GM12878 (cell line): ENCODE results near the gene FOXP1. TPM values are rescaled to one million over a fixed set of nuclear protein-coding genes. Genes with fewer than 3 reads are reported as not detected.

Experiments used
- ATAC-seq: fragments of 200-7000 bp; cut with Tn5 transposase; 3 replicates; pipeline ENCODE4 v1.9.1; 2020; ENCODE audit warnings: mild to moderate bottlenecking, moderate library complexity
- BruUV-seq: library from RNA; stranded (reverse); fragments of 400-500 nt; replicated peaks from 2 replicates; lab custom pipeline; 2021; lab: Mats Ljungman, UMichigan
- CTCF ChIA-PET: fragments of 300-600 bp; sonication (Branson Sonifier 250); formaldehyde crosslinking; extraction: SDS; loops from one replicate; lab custom pipeline; 2021; ENCODE audit warnings: inconsistent platforms; lab: Yijun Ruan, JAX
- POLR2A ChIA-PET: fragments of 350-600 bp; formaldehyde crosslinking; extraction: SDS; loops from one replicate; lab custom pipeline; 2021; ENCODE audit warnings: inconsistent platforms; lab: Charles Lee
- RAD21 ChIA-PET: fragments of 300-600 bp; sonication (Branson Sonifier 250); formaldehyde crosslinking; loops from one replicate; lab custom pipeline; 2023; ENCODE audit warnings: antibody characterized with exemption; ENCODE audit not compliant: unreplicated experiment; lab: Charles Lee
- SMC1A ChIA-PET: fragments of 300-600 bp; sonication (Branson Sonifier 250); formaldehyde crosslinking; loops from one replicate; lab custom pipeline; 2023; ENCODE audit not compliant: unreplicated experiment, uncharacterized antibody; lab: Charles Lee
- DNase-seq: peaks from one replicate; pipeline ENCODE4 v3.0.0-alpha.2; 2011; ENCODE audit warnings: low read depth, low spot score
- FAIRE-seq: peaks from 3 replicates; lab custom pipeline; 2011; peaks lifted over from hg19 to GRCh38; lab: Jason Lieb, UNC
- H2AFZ ChIP-seq: 2 replicates; pipeline ENCODE4 v1.6.0; 2011; ENCODE audit warnings: low read depth, low read length, control low read depth; ENCODE audit not compliant: control insufficient read depth
- H3K27ac ChIP-seq: 2 replicates; pipeline ENCODE4 v1.5.1; 2011; ENCODE audit warnings: control low read depth; ENCODE audit not compliant: control insufficient read depth, insufficient read depth
- H3K27me3 ChIP-seq, 2 experiments: replicated peaks in 1 of 2; 2 replicates each; pipeline versions ENCODE4 v1.6.0 to v1.6.1; 2011; ENCODE audit warnings: low read length in 1 of 2; ENCODE audit not compliant: control insufficient read depth in 2 of 2, insufficient read depth in 2 of 2
- H3K36me3 ChIP-seq, 2 experiments: 2 replicates each; pipeline ENCODE4 v1.5.1; 2011; ENCODE audit warnings: low read length in 1 of 2; ENCODE audit not compliant: control insufficient read depth in 2 of 2, insufficient read depth in 2 of 2
- H3K4me1 ChIP-seq: 2 replicates; pipeline ENCODE4 v1.6.1; 2011; ENCODE audit warnings: mild to moderate bottlenecking, low read length, moderate library complexity, mixed read lengths; ENCODE audit not compliant: control insufficient read depth, insufficient read depth
- H3K4me2 ChIP-seq: 2 replicates; pipeline ENCODE4 v1.6.0; 2011; ENCODE audit warnings: control low read depth; ENCODE audit not compliant: control insufficient read depth, insufficient read depth
- H3K4me3 ChIP-seq: fragments of 200-600 bp; sonication (generic); 2 replicates; pipeline ENCODE4 v1.5.1; 2016
- H3K79me2 ChIP-seq: 2 replicates; pipeline ENCODE4 v1.6.0; 2011; ENCODE audit warnings: low read length; ENCODE audit not compliant: control insufficient read depth, insufficient read depth
- H3K9ac ChIP-seq: 2 replicates; pipeline ENCODE4 v1.8.0; 2011; ENCODE audit warnings: low read length, control low read depth, mixed read lengths; ENCODE audit not compliant: control insufficient read depth, insufficient read depth
- H3K9me3 ChIP-seq: replicated peaks from 3 replicates; pipeline ENCODE4 v1.5.1; 2011; ENCODE audit warnings: mild to moderate bottlenecking, low read length; ENCODE audit not compliant: control insufficient read depth, insufficient read depth
- H4K20me1 ChIP-seq: 2 replicates; pipeline ENCODE4 v1.6.0; 2011; ENCODE audit not compliant: control insufficient read depth, insufficient read depth
- ASH2L ChIP-seq: fragments of 300-600, 200-600 bp; sonication (generic); IDR thresholded peaks from 2 replicates; pipeline ENCODE4 v1.6.1; 2017; ENCODE audit warnings: low read depth, mild to moderate bottlenecking, borderline replicate concordance
- BCL11A ChIP-seq: IDR thresholded peaks from 2 replicates; pipeline ENCODE4 v1.6.1; 2011; ENCODE audit warnings: low read depth, low read length
- CREB1 ChIP-seq: IDR thresholded peaks from 2 replicates; pipeline ENCODE4 v1.6.1; 2012; ENCODE audit warnings: low read depth, mild to moderate bottlenecking, inconsistent platforms
- HDAC2 ChIP-seq: fragments of 200-600 bp; sonication (generic); IDR thresholded peaks from 2 replicates; pipeline ENCODE4 v1.6.1; 2017
- HDAC6 ChIP-seq: fragments of 200-600 bp; sonication (generic); IDR thresholded peaks from one replicate; pipeline ENCODE4 v1.8.0; 2017; ENCODE audit warnings: antibody characterized with exemption; ENCODE audit not compliant: unreplicated experiment
- HSF1 ChIP-seq: fragments of 150-350 bp; IDR thresholded peaks from 2 replicates; pipeline ENCODE4 v1.6.1; 2014; ENCODE audit warnings: mild to moderate bottlenecking, low read depth, low read length
- IKZF2 ChIP-seq, 2 experiments: fragments of 450-650 bp; IDR thresholded peaks; 2 replicates each; pipeline ENCODE4 v1.6.1; 2017; ENCODE audit warnings: mild to moderate bottlenecking in 2 of 2, moderate library complexity in 2 of 2
- MXI1 ChIP-seq: fragments of 150-350 bp; IDR thresholded peaks from 2 replicates; pipeline ENCODE4 v1.6.1; 2011; ENCODE audit warnings: low read depth, mild to moderate bottlenecking, inconsistent platforms, low read length, improper control_type of control experiment
- NR2F1 ChIP-seq: fragments of 450-650 bp; conservative IDR thresholded peaks from 2 replicates; pipeline ENCODE4 v1.6.1; 2017; ENCODE audit warnings: mild to moderate bottlenecking
- PAX8 ChIP-seq: fragments of 450-650 bp; IDR thresholded peaks from 2 replicates; pipeline ENCODE4 v1.6.1; 2017; ENCODE audit warnings: mild to moderate bottlenecking, moderate library complexity
- PBX3 ChIP-seq: IDR thresholded peaks from 2 replicates; pipeline ENCODE4 v1.6.1; 2011; ENCODE audit warnings: mild to moderate bottlenecking, low read depth, low read length, moderate library complexity; ENCODE audit not compliant: insufficient replicate concordance
- RB1 ChIP-seq: fragments of 450-650 bp; formaldehyde crosslinking; IDR thresholded peaks from 2 replicates; pipeline ENCODE4 v1.6.1; 2017; ENCODE audit warnings: mild to moderate bottlenecking, borderline replicate concordance
- SREBF2 ChIP-seq: IDR thresholded peaks from 2 replicates; pipeline ENCODE4 v1.6.1; 2012; ENCODE audit warnings: mild to moderate bottlenecking, low read length
- SRF ChIP-seq, 2 experiments: IDR thresholded peaks; 2 replicates each; pipeline ENCODE4 v1.6.1; 2011; ENCODE audit warnings: low read depth in 2 of 2, low read length in 2 of 2, mild to moderate bottlenecking in 1 of 2, moderate library complexity in 1 of 2
- TCF7 ChIP-seq: IDR thresholded peaks from 2 replicates; pipeline ENCODE4 v1.6.1; 2014; ENCODE audit warnings: antibody characterized with exemption, borderline replicate concordance
- ZNF274 ChIP-seq: IDR thresholded peaks from one replicate; pipeline ENCODE4 v1.8.0; 2011; ENCODE audit not compliant: insufficient read length, insufficient read depth
- WGBS: methylation state at CpG from one replicate; pipeline ENCODE4 v1.1.6; 2016; ENCODE audit warnings: low lambda C conversion rate; ENCODE audit not compliant: insufficient replicate concordance, insufficient coverage; ENCODE audit errors: missing lambda C conversion rate; 5-methylcytosine and 5-hydroxymethylcytosine counted together
- in situ Hi-C: fragments of 300-500 bp; cut with MboI; formaldehyde crosslinking; loops from 9 replicates; pipeline ENCODE4 v1.14.3; 2018; ENCODE audit warnings: mixed read lengths
- intact Hi-C: fragments of 100-400 bp; cut with micrococcal nuclease; formaldehyde crosslinking; loops from one replicate; pipeline ENCODE4 v1.14.2; 2022; ENCODE audit not compliant: unreplicated experiment
- polyA plus RNA-seq, 11 experiments: library from polyadenylated mRNA; depleted of rRNA in 4 of 11; unstranded in 6 of 11; stranded (reverse) in 5 of 11; fragments of >200 nt; fragmentation: Nextera tagmentation in 4 of 11; fragmentation: Illumina TruSeq in 1 of 11; extraction: Ambion mirVana in 4 of 11; extraction: Trizol in 1 of 11; gene quantifications; 1 replicate in 1 of 11; 2 replicates in 10 of 11; pipeline versions ENCODE4 v1.2.1 to v1.2.3, GENCODE V29; 2011 to 2016; ENCODE audit warnings: inconsistent platforms in 2 of 11, missing spikeins in 2 of 11, low read depth in 1 of 11
- total RNA-seq, 4 experiments: library from RNA; depleted of rRNA in 3 of 4; stranded (reverse); fragments of >200 nt in 3 of 4; fragmentation: Illumina TruSeq in 1 of 4; extraction: Trizol in 1 of 4; gene quantifications; 2 replicates each; pipeline versions ENCODE4 v1.2.1 to v1.2.3, GENCODE V29; 2013 to 2021
- TF ChIP-seq, protein P1 (sequence below): IDR thresholded peaks from 2 replicates; pipeline ENCODE4 v1.6.1; 2011; ENCODE audit warnings: borderline replicate concordance, low read depth, mild to moderate bottlenecking, moderate library complexity, low read length; ENCODE audit not compliant: insufficient read depth, poor library complexity, severe bottlenecking
- TF ChIP-seq, protein P2 (sequence below): fragments of 450-650 bp; IDR thresholded peaks from 2 replicates; pipeline ENCODE4 v1.6.1; 2018; ENCODE audit warnings: borderline replicate concordance, mild to moderate bottlenecking; ENCODE audit not compliant: partially characterized antibody

FOXP1 gene
- total and polyA plus RNA-seq, 10 of the 15 experiments (the other 5 are each of a cell fraction or from before 2014, with no cell fraction given), result 0.05 to 1.6 (median 0.20) TPM; not detected in 1

- POLR2A ChIA-PET, result no interaction called here
- intact Hi-C loops (no loop called here), in situ Hi-C loops (no loop called here)
- Histone ChIP-seq H3K4me3 (no peak overlapping the region), H3K79me2 (no peaks in the 10 kb centered on the region), H3K4me1 (no peaks in the 10 kb centered on the region), H3K9me3 (no peaks in the 10 kb centered on the region), H3K4me2 (no peak overlapping the region), H2AFZ (no peak overlapping the region), H4K20me1 (no peaks in the 10 kb centered on the region), H3K36me3 (no peaks in the 10 kb centered on the region), H3K27ac (no peak overlapping the region), H3K9ac (no peak overlapping the region), H3K27me3 (no peaks in the 10 kb centered on the region)
- DNase-seq (no peak), FAIRE-seq (no peak), ATAC-seq (no peak)
- no peak for TF ChIP-seq ASH2L
- TF ChIP-seq NR2F1, result no peak
- no peak for TF ChIP-seq SREBF2
- TF ChIP-seq BCL11A, result no peak
- TF ChIP-seq TCF7, result no peak
- TF ChIP-seq, protein P1, sequence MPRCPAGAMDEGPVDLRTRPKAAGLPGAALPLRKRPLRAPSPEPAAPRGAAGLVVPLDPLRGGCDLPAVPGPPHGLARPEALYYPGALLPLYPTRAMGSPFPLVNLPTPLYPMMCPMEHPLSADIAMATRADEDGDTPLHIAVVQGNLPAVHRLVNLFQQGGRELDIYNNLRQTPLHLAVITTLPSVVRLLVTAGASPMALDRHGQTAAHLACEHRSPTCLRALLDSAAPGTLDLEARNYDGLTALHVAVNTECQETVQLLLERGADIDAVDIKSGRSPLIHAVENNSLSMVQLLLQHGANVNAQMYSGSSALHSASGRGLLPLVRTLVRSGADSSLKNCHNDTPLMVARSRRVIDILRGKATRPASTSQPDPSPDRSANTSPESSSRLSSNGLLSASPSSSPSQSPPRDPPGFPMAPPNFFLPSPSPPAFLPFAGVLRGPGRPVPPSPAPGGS, result no peak
- TF ChIP-seq HDAC6, result no peak
- no peak for TF ChIP-seq SRF (IDR thresholded peaks at IDR 0.05; ENCODE audit: low read depth in 2 of 2, low read length in 2 of 2)
- TF ChIP-seq RB1, result no peak
- TF ChIP-seq IKZF2 (IDR thresholded peaks at IDR 0.05), result no peak
- no peak for TF ChIP-seq CREB1
- no peak for TF ChIP-seq HDAC2
- TF ChIP-seq, protein P2, sequence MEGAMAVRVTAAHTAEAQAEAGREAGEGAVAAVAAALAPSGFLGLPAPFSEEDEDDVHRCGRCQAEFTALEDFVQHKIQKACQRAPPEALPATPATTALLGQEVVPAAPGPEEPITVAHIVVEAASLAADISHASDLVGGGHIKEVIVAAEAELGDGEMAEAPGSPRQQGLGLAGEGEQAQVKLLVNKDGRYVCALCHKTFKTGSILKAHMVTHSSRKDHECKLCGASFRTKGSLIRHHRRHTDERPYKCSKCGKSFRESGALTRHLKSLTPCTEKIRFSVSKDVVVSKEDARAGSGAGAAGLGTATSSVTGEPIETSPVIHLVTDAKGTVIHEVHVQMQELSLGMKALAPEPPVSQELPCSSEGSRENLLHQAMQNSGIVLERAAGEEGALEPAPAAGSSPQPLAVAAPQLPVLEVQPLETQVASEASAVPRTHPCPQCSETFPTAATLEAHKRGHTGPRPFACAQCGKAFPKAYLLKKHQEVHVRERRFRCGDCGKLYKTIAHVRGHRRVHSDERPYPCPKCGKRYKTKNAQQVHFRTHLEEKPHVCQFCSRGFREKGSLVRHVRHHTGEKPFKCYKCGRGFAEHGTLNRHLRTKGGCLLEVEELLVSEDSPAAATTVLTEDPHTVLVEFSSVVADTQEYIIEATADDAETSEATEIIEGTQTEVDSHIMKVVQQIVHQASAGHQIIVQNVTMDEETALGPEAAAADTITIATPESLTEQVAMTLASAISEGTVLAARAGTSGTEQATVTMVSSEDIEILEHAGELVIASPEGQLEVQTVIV, result no peak
- no peak for TF ChIP-seq HSF1
- TF ChIP-seq MXI1, result no peak
- TF ChIP-seq PBX3, result no peak
- TF ChIP-seq ZNF274, result no peak
- no peak for TF ChIP-seq PAX8
- SMC1A ChIA-PET, result interaction anchor here (0.6 to 0.7 kb wide), 3 partner anchors 9 to 72 kb away, joined by 3 read pairs; no protein-coding TSS in a partner anchor
- CTCF ChIA-PET, result no interaction called here
- 83% methylated on average over 1 of the region's 1 CpG for WGBS
- BruUV-seq, result no TSS peak
- RAD21 ChIA-PET, result no interaction called here
Measured at GRCh38 chr3:70947579-70947978, 635.9 kb downstream of the FOXP1 start.
